Trophoblast cell (in vitro differentiated cells and primary cell): Measurements from ENCODE around the gene ALPP.

Experiments used
- DNase-seq, 2 donors: peaks; one replicate each; pipeline ENCODE4 v3.0.0-alpha.2; 2016
- H2AFZ ChIP-seq: 2 replicates; pipeline ENCODE4 v1.6.1; 2013; ENCODE audit warnings: low read length, moderate library complexity, mild to moderate bottlenecking; ENCODE audit not compliant: insufficient read depth, poor library complexity
- H2AK5ac ChIP-seq: 2 replicates; pipeline ENCODE4 v1.6.1; 2013; ENCODE audit warnings: mild to moderate bottlenecking, low read length
- H2BK120ac ChIP-seq: 2 replicates; pipeline ENCODE4 v1.6.1; 2013; ENCODE audit warnings: low read length, mild to moderate bottlenecking, moderate library complexity; ENCODE audit not compliant: insufficient read depth, poor library complexity
- H2BK12ac ChIP-seq: 2 replicates; pipeline ENCODE4 v1.6.1; 2013; ENCODE audit warnings: mild to moderate bottlenecking, low read length, moderate library complexity
- H2BK5ac ChIP-seq: 2 replicates; pipeline ENCODE4 v1.6.1; 2013; ENCODE audit warnings: low read length, low read depth, moderate library complexity, mild to moderate bottlenecking; ENCODE audit not compliant: poor library complexity
- H3K14ac ChIP-seq: 2 replicates; pipeline ENCODE4 v1.6.1; 2013; ENCODE audit warnings: mild to moderate bottlenecking, low read length
- H3K18ac ChIP-seq: 2 replicates; pipeline ENCODE4 v1.6.1; 2013; ENCODE audit warnings: mild to moderate bottlenecking, low read length
- H3K23ac ChIP-seq: 2 replicates; pipeline ENCODE4 v1.6.1; 2013; ENCODE audit warnings: low read length
- H3K27ac ChIP-seq: 2 replicates; pipeline ENCODE4 v1.5.1; 2013; ENCODE audit warnings: low read depth, mild to moderate bottlenecking, inconsistent platforms, low read length, moderate library complexity
- H3K27me3 ChIP-seq: 2 replicates; pipeline ENCODE4 v1.6.1; 2013; ENCODE audit warnings: inconsistent platforms, mild to moderate bottlenecking, low read length, moderate library complexity; ENCODE audit not compliant: insufficient read depth
- H3K36me3 ChIP-seq, 2 experiments: 1 replicate in 1 of 2; 2 replicates in 1 of 2; pipeline ENCODE4 v1.6.1; 2013; ENCODE audit warnings: low read length in 2 of 2, mild to moderate bottlenecking in 2 of 2, moderate library complexity in 1 of 2; ENCODE audit not compliant: insufficient read depth in 2 of 2, control insufficient read depth in 1 of 2
- H3K4ac ChIP-seq: 2 replicates; pipeline ENCODE4 v1.6.1; 2013; ENCODE audit warnings: low read depth, mild to moderate bottlenecking, low read length, moderate library complexity
- H3K4me1 ChIP-seq, 2 experiments: 1 replicate in 1 of 2; 2 replicates in 1 of 2; pipeline ENCODE4 v1.6.1; 2013; ENCODE audit warnings: low read length in 2 of 2, mild to moderate bottlenecking in 2 of 2, moderate library complexity in 1 of 2; ENCODE audit not compliant: insufficient read depth in 2 of 2, control insufficient read depth in 1 of 2
- H3K4me2 ChIP-seq: 2 replicates; pipeline ENCODE4 v1.6.1; 2013; ENCODE audit warnings: inconsistent platforms, mild to moderate bottlenecking, low read length, moderate library complexity
- H3K4me3 ChIP-seq: 2 replicates; pipeline ENCODE4 v1.5.1; 2013; ENCODE audit warnings: mild to moderate bottlenecking, low read depth, low read length, inconsistent platforms
- H3K79me1 ChIP-seq: one replicate; pipeline ENCODE4 v1.6.1; 2013; ENCODE audit warnings: low read length
- H3K79me2 ChIP-seq: 2 replicates; pipeline ENCODE4 v1.6.1; 2013; ENCODE audit warnings: low read length, mild to moderate bottlenecking; ENCODE audit not compliant: control insufficient read depth, insufficient read depth, poor library complexity
- H3K9ac ChIP-seq: 2 replicates; pipeline ENCODE4 v1.6.1; 2013; ENCODE audit warnings: mild to moderate bottlenecking, low read length
- H3K9me3 ChIP-seq: 2 replicates; pipeline ENCODE4 v1.6.1; 2013; ENCODE audit warnings: low read depth, mild to moderate bottlenecking, control low read depth, inconsistent platforms, low read length; ENCODE audit not compliant: insufficient read depth
- H4K12ac ChIP-seq: 2 replicates; pipeline ENCODE4 v1.6.1; 2013; ENCODE audit warnings: low read depth, mild to moderate bottlenecking, low read length, moderate library complexity
- H4K8ac ChIP-seq: 2 replicates; pipeline ENCODE4 v1.6.1; 2013; ENCODE audit warnings: low read depth, mild to moderate bottlenecking, low read length, moderate library complexity
- H4K91ac ChIP-seq: one replicate; pipeline ENCODE4 v1.6.1; 2013; ENCODE audit warnings: low read depth, mild to moderate bottlenecking, low read length, moderate library complexity
- WGBS: extraction: QIAGEN DNeasy Blood & Tissue Kit; methylation state at CpG from one replicate; pipeline ENCODE4 v1.1.7; 2013; ENCODE audit warnings: missing lambda C conversion rate; ENCODE audit not compliant: insufficient read length, insufficient coverage; ENCODE audit errors: extremely low coverage; 5-methylcytosine and 5-hydroxymethylcytosine counted together

Gene ALPP

GRCh38 chr2:232348936-232349335 lies 29.6 kb upstream of the ALPP start:
- H3K18ac ChIP-seq = no peak overlapping the region
- H2BK5ac ChIP-seq = no peak overlapping the region
- no peak overlapping the region for H3K14ac ChIP-seq
- no peak overlapping the region for H2BK120ac ChIP-seq
- no peaks in the 10 kb centered on the region for H3K27me3 ChIP-seq
- H2AK5ac ChIP-seq = no peak overlapping the region
- H3K4ac ChIP-seq = no peak overlapping the region
- no peak overlapping the region for H3K27ac ChIP-seq
- H3K79me2 ChIP-seq = no peaks in the 10 kb centered on the region
- H4K8ac ChIP-seq = no peak overlapping the region
- WGBS = no CpG with 5 or more reads among the region's 6 CpGs
- H3K79me1 ChIP-seq = no peaks in the 10 kb centered on the region
- H3K4me1 ChIP-seq = no peaks in the 10 kb centered on the region
- no peak overlapping the region for H4K91ac ChIP-seq
- no peaks in the 10 kb centered on the region for H3K36me3 ChIP-seq
- no peak overlapping the region for H4K12ac ChIP-seq
- no peak overlapping the region for H3K23ac ChIP-seq
- peak overlapping the region; percentile 33 for H3K4me3 ChIP-seq
- H3K9me3 ChIP-seq = peaks cover 1% of the 10 kb centered on the region
- DNase-seq = no peak
- H2BK12ac ChIP-seq = no peak overlapping the region
- no peak overlapping the region for H3K4me2 ChIP-seq
- no peak overlapping the region for H3K9ac ChIP-seq
- H2AFZ ChIP-seq = no peak overlapping the region

- DNase-seq = no peak
- H2AFZ ChIP-seq = no peak overlapping the region
- H3K4me2 ChIP-seq = no peak overlapping the region
- H3K9ac ChIP-seq = no peak overlapping the region
- H3K79me1 ChIP-seq = no peaks in the 10 kb centered on the region
- H4K8ac ChIP-seq = no peak overlapping the region
- H3K4me1 ChIP-seq = no peaks in the 10 kb centered on the region
- H3K36me3 ChIP-seq = no peaks in the 10 kb centered on the region
- no peak overlapping the region for H3K27ac ChIP-seq
- H3K4me3 ChIP-seq = no peak overlapping the region
- no peaks in the 10 kb centered on the region for H3K27me3 ChIP-seq
- H4K91ac ChIP-seq = no peak overlapping the region
- WGBS = no CpG with 5 or more reads among the region's 7 CpGs
- H3K9me3 ChIP-seq = peaks cover 3% of the 10 kb centered on the region
- no peak overlapping the region for H3K18ac ChIP-seq
- no peak overlapping the region for H2BK120ac ChIP-seq
- no peak overlapping the region for H3K14ac ChIP-seq
- no peak overlapping the region for H3K23ac ChIP-seq
- no peaks in the 10 kb centered on the region for H3K79me2 ChIP-seq
- H2AK5ac ChIP-seq = no peak overlapping the region
- H2BK5ac ChIP-seq = no peak overlapping the region
- H3K4ac ChIP-seq = no peak overlapping the region
- H2BK12ac ChIP-seq = no peak overlapping the region
- H4K12ac ChIP-seq = no peak overlapping the region
Measured at GRCh38 chr2:232349546-232349945, 29.0 kb upstream of the ALPP start.

- H3K4me1 ChIP-seq = no peaks in the 10 kb centered on the region
- WGBS = no CpG with 5 or more reads among the region's 14 CpGs
- H2AFZ ChIP-seq = no peak overlapping the region
- no peaks in the 10 kb centered on the region for H3K79me2 ChIP-seq
- no peak overlapping the region for H3K18ac ChIP-seq
- peaks cover 5% of the 10 kb centered on the region for H3K9me3 ChIP-seq
- no peak overlapping the region for H4K8ac ChIP-seq
- H3K27me3 ChIP-seq = no peaks in the 10 kb centered on the region
- no peak overlapping the region for H2BK120ac ChIP-seq
- H2BK12ac ChIP-seq = no peak overlapping the region
- no peak overlapping the region for H3K4me3 ChIP-seq
- no peak overlapping the region for H3K27ac ChIP-seq
- no peak overlapping the region for H3K9ac ChIP-seq
- no peak overlapping the region for H2AK5ac ChIP-seq
- no peak overlapping the region for H2BK5ac ChIP-seq
- no peak overlapping the region for H3K4me2 ChIP-seq
- H3K23ac ChIP-seq = no peak overlapping the region
- no peak overlapping the region for H4K91ac ChIP-seq
- H3K36me3 ChIP-seq = no peaks in the 10 kb centered on the region
- H3K4ac ChIP-seq = no peak overlapping the region
- no peak overlapping the region for H4K12ac ChIP-seq
- no peak for DNase-seq
- no peak overlapping the region for H3K14ac ChIP-seq
- H3K79me1 ChIP-seq = no peaks in the 10 kb centered on the region
Measured at GRCh38 chr2:232349946-232350635, 28.5 kb upstream of the ALPP start.

- H3K27ac ChIP-seq = no peak overlapping the region
- no peak for DNase-seq
- H3K36me3 ChIP-seq = no peaks in the 10 kb centered on the region
- H3K79me1 ChIP-seq = no peaks in the 10 kb centered on the region
- no peak overlapping the region for H3K4me2 ChIP-seq
- H3K79me2 ChIP-seq = no peaks in the 10 kb centered on the region
- WGBS = no CpG with 5 or more reads among the region's 76 CpGs
- H2BK5ac ChIP-seq = no peak overlapping the region
- H3K14ac ChIP-seq = no peak overlapping the region
- no peak overlapping the region for H3K4me3 ChIP-seq
- H3K9me3 ChIP-seq = peaks cover 5% of the 10 kb centered on the region
- no peak overlapping the region for H2BK120ac ChIP-seq
- H3K4me1 ChIP-seq = no peaks in the 10 kb centered on the region
- no peak overlapping the region for H3K23ac ChIP-seq
- H3K4ac ChIP-seq = no peak overlapping the region
- no peak overlapping the region for H3K9ac ChIP-seq
- no peak overlapping the region for H2AK5ac ChIP-seq
- no peak overlapping the region for H4K8ac ChIP-seq
- H2BK12ac ChIP-seq = no peak overlapping the region
- no peak overlapping the region for H3K18ac ChIP-seq
- H4K12ac ChIP-seq = no peak overlapping the region
- H2AFZ ChIP-seq = no peak overlapping the region
- no peaks in the 10 kb centered on the region for H3K27me3 ChIP-seq
- H4K91ac ChIP-seq = no peak overlapping the region
Measured at GRCh38 chr2:232350804-232351685, 27.5 kb upstream of the ALPP start.
